Heart left ventricle (tissue), 16 donors: ENCODE results near the gene GGCT. TPM values are rescaled to one million over a fixed set of nuclear protein-coding genes. Genes with fewer than 3 reads are reported as not detected.

ENCODE experiments used
- ATAC-seq, 4 donors: fragments of 200-7000 bp; cut with Tn5 transposase; one replicate each; pipeline ENCODE4 v1.9.1; 2020 to 2022; ENCODE audit warnings: moderate library complexity in 4 of 4, mild to moderate bottlenecking in 3 of 4, moderate number of reproducible peaks in 1 of 4
- DNase-seq, 5 donors: peaks; one replicate each; pipeline ENCODE4 v3.0.0-alpha.2; 2020
- H3K27ac ChIP-seq, 12 donors: fragments of 200-600 bp; sonication (generic) in 4 of 12; one replicate each; pipeline versions ENCODE4 v1.5.0 to v1.8.0; 2016 to 2022; ENCODE audit warnings: mild to moderate bottlenecking in 2 of 12
- H3K27me3 ChIP-seq, 9 donors: fragments of 200-600 bp; sonication (generic) in 2 of 9; one replicate each; pipeline versions ENCODE4 v1.5.1 to v1.8.0; 2016 to 2022; ENCODE audit warnings: mild to moderate bottlenecking in 3 of 9
- H3K36me3 ChIP-seq, 9 donors: fragments of 200-600 bp; sonication (generic) in 2 of 9; one replicate each; pipeline versions ENCODE4 v1.5.0 to v1.8.0; 2018 to 2022; ENCODE audit warnings: mild to moderate bottlenecking in 2 of 9
- H3K4me1 ChIP-seq, 12 donors: fragments of 200-600 bp; sonication (generic) in 4 of 12; one replicate each; pipeline versions ENCODE4 v1.5.0 to v1.8.0; 2016 to 2022; ENCODE audit warnings: mild to moderate bottlenecking in 3 of 12
- H3K4me3 ChIP-seq, 12 donors: fragments of 200-600 bp; sonication (generic) in 4 of 12; one replicate each; pipeline versions ENCODE4 v1.5.0 to v1.8.0; 2017 to 2022; ENCODE audit warnings: mild to moderate bottlenecking in 9 of 12, moderate library complexity in 4 of 12
- H3K9me3 ChIP-seq, 12 donors: fragments of 200-600 bp; sonication (generic) in 4 of 12; one replicate each; pipeline versions ENCODE4 v1.5.0 to v1.8.0; 2016 to 2022; ENCODE audit warnings: mild to moderate bottlenecking in 1 of 12
- POLR2A ChIP-seq, 2 donors: fragments of 450-650 bp; IDR thresholded peaks; one replicate each; pipeline ENCODE4 v1.6.1; 2017; ENCODE audit warnings: antibody characterized with exemption in 2 of 2, mild to moderate bottlenecking in 2 of 2, moderate library complexity in 2 of 2
- WGBS, 4 donors: extraction: QIAGEN DNeasy Blood & Tissue Kit in 2 of 4; methylation state at CpG; one replicate each; pipeline versions ENCODE4 v1.1.5 to v1.1.7; 2013 to 2018; 5-methylcytosine and 5-hydroxymethylcytosine counted together
- intact Hi-C, 10 donors: fragments of 100-400 bp; cut with DNase I; formaldehyde crosslinking; loops; one replicate each; pipeline versions ENCODE4 v1.11.1 to v1.14.2; 2022
- polyA plus RNA-seq, 2 donors: library from polyadenylated mRNA; stranded (reverse); fragments of 200-250 nt; gene quantifications; one replicate each; pipeline ENCODE4 v1.2.3, GENCODE V29; 2013
- total RNA-seq, 9 donors: library from RNA; depleted of rRNA in 2 of 9; stranded (reverse); fragments of >200 nt in 2 of 9; fragmentation: NEBNext Ultra II Directional in 3 of 9; extraction: Animal tissue kit (Norgen Biotek cat#: 25700) in 3 of 9; gene quantifications; one replicate each; pipeline versions ENCODE4 v1.1.0 to v1.2.4, GENCODE V29; 2016 to 2023
- TF ChIP-seq, protein P1 (sequence below), 12 donors: fragments of 200-600 bp; sonication (generic) in 4 of 12; IDR thresholded peaks; one replicate each; pipeline versions ENCODE4 v1.5.0 to v1.8.0; 2018 to 2022; ENCODE audit warnings: antibody characterized with exemption in 12 of 12, mild to moderate bottlenecking in 5 of 12
- donor health status: ischemic (EF 13 %, LVEDD 7.1; RV severe dilation, severe dysfunction).
- donor health status: healthy with polysubstance abuse.
- donor health status: DM: no; HTN: yes; CAD: no.
- donor health status: DM: no; HTN: no; CAD: no.
- donor health status: ischemic (EF 25% LVEDD 6.9; RV normal size, moderate dysfunction).
- donor health status: ischemic (EF 25% LVEDD 5.7; RV mildly dilated, moderate dysfunction).
- donor health status: healthy.
- donor health status: DM: yes; HTN: yes; CAD: no.
- donor health status: ischemic (EF 35%, LVEDD 5.7; RV mildly dilated, moderate dysfunction).
- donor health status: nonischemic (EF 11% LVEDD 7.7; RV severe dilation, severe dysfunction).
- donor health status: DM: yes; HTN: yes; CAD: no.
- donor health status: PGD.
- donor health status: ischemic (EF 29% LVEDD 5.4; RV normal size, mild dysfunction).
- donor health status: nonischemic (EF 23%, LVEDD 6.1; RV moderate dilation, normal function).

Gene GGCT
- total and polyA plus RNA-seq, 11 donors, result 14.1 to 54.3 (median 18.7) TPM

DNA sequence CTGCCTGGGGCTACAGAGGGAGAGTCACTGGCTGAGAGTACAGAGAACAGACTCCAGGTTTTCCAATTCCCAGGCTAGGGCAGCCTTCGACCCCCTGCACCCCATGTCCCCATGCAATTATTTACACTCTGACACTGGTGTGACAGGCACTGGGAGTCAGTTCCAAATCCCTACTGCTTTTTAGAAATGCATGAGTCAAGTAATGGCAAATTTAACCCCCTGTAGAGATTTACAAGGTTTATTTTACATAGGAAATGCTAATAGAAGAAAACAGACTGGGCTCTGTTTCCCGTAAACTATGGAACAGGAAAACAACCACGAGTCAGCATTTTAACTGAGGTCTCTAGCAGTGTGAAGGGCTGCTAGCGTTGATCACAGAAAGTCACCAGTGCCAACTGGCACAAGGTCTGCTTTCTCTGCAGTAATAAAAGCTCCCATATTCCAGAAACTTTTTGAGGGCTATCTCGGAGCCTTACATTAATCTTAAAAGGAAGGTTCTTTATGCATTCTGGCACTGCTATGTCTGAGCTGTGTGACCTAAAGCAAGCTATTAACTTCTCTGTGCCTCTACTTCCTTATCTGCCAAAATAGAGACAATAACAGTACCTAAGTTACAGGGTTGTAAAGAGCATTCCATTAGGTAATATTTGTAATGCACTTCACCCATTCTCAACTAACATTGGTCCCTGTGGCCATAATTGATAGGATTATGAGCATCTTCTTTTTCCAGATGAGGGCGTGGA is 54.2 kb downstream of the GGCT start:
- no peak for TF ChIP-seq POLR2A (IDR thresholded peaks at IDR 0.05)
- TF ChIP-seq, protein P1, sequence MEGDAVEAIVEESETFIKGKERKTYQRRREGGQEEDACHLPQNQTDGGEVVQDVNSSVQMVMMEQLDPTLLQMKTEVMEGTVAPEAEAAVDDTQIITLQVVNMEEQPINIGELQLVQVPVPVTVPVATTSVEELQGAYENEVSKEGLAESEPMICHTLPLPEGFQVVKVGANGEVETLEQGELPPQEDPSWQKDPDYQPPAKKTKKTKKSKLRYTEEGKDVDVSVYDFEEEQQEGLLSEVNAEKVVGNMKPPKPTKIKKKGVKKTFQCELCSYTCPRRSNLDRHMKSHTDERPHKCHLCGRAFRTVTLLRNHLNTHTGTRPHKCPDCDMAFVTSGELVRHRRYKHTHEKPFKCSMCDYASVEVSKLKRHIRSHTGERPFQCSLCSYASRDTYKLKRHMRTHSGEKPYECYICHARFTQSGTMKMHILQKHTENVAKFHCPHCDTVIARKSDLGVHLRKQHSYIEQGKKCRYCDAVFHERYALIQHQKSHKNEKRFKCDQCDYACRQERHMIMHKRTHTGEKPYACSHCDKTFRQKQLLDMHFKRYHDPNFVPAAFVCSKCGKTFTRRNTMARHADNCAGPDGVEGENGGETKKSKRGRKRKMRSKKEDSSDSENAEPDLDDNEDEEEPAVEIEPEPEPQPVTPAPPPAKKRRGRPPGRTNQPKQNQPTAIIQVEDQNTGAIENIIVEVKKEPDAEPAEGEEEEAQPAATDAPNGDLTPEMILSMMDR (IDR thresholded peaks at IDR 0.05), result no peak
- H3K27me3 ChIP-seq, result no peaks in the 10 kb centered on the region
- no peak overlapping the region for H3K27ac ChIP-seq
- H3K9me3 ChIP-seq, result no peaks in the 10 kb centered on the region
- ATAC-seq (no peak), DNase-seq (no peak)
- WGBS, 4 donors, result 63 to 72% (median 66%) methylated on average over 6 of the region's 6 CpGs
- no peak overlapping the region for H3K4me3 ChIP-seq
- peaks cover 0 to 34% (median 11%) of the 10 kb centered on the region in 12 donors for H3K4me1 ChIP-seq
- intact Hi-C loops, result no loop called here
- H3K36me3 ChIP-seq, result peaks cover 2 to 100% (median 92%) of the 10 kb centered on the region in 9 donors

- H3K27ac ChIP-seq, result peak overlapping the region; percentile 3 to 88 (median 61)
- intact Hi-C loops, result no loop called here
- TF ChIP-seq POLR2A (IDR thresholded peaks at IDR 0.05), result no peak
- TF ChIP-seq, protein P1 (IDR thresholded peaks at IDR 0.05), result no peak
- H3K9me3 ChIP-seq, result no peaks in the 10 kb centered on the region
- H3K4me1 ChIP-seq, result peaks cover 0 to 25% (median 7%) of the 10 kb centered on the region in 12 donors
- ATAC-seq (peak; percentile 88 to 91 (median 90)), DNase-seq (peak in 1 of 5 donors; percentile 45)
- H3K36me3 ChIP-seq, result peaks cover 2 to 85% (median 77%) of the 10 kb centered on the region in 9 donors
- WGBS, 4 donors, result 50 to 66% (median 54%) methylated on average over 10 of the region's 10 CpGs
- H3K4me3 ChIP-seq, result no peak overlapping the region
- H3K27me3 ChIP-seq, result no peaks in the 10 kb centered on the region
These were observed 56.0 kb downstream of the GGCT start for GRCh38 chr7:30448461-30449189.

DNA sequence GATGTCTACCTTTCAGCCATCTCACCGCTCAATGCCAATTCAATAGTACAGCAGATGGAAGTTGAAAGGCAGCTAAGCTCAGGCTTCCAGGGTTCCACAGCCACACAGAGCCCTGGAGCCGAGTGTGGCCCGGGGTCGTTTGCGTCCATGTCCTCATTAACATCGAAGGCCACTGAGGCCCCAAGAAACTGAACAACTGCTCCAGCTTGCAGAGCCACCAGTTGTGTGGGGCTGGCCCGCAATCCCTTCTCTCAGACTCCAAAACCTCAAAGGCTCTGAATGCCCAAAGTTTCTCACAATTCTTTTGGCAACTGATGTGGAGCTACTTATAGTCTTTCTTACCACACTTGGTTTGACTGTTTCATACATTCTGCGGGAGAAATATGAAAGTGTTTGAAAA is 57.2 kb downstream of the GGCT start:
- intact Hi-C loops, result no loop called here
- H3K27me3 ChIP-seq, result no peaks in the 10 kb centered on the region
- no peak for TF ChIP-seq POLR2A (IDR thresholded peaks at IDR 0.05)
- TF ChIP-seq, protein P1 (IDR thresholded peaks at IDR 0.05), result no peak
- H3K4me1 ChIP-seq, result peaks cover 0 to 21% (median 6%) of the 10 kb centered on the region in 12 donors
- H3K36me3 ChIP-seq, result peaks cover 0 to 73% (median 66%) of the 10 kb centered on the region in 9 donors
- no peaks in the 10 kb centered on the region for H3K9me3 ChIP-seq
- ATAC-seq (no peak), DNase-seq (no peak)
- peak overlapping the region in 1 of 12 donors; percentile 79 for H3K27ac ChIP-seq
- H3K4me3 ChIP-seq, result no peak overlapping the region
- WGBS, 4 donors, result 94 to 97% (median 97%) methylated on average over 8 of the region's 8 CpGs

Other genes starting within 250 kb of the GGCT start
- 10 to 100 TPM in 6 of 9 donors, 1 to 10 TPM in 3; 7.3 to 15.2 (median 10.9) TPM for gene ZNRF2, start 220.2 kb downstream of the GGCT start, total RNA-seq
- gene ZNRF2, start 220.2 kb downstream of the GGCT start, polyA plus RNA-seq, result 1 to 10 TPM; 2.7 to 6.1 TPM
- gene NOD1, start 26.0 kb downstream of the GGCT start, total RNA-seq, result 10 to 100 TPM in 3 of 9 donors, 1 to 10 TPM in 6; 5.3 to 28.8 (median 9.0) TPM
- 10 to 100 TPM in 1 of 2 donors, 1 to 10 TPM in 1; 7.5 to 11.2 TPM for gene NOD1, start 26.0 kb downstream of the GGCT start, polyA plus RNA-seq
- 10 to 100 TPM; 32.7 to 70.2 (median 47.3) TPM for gene GARS1, start 90.0 kb upstream of the GGCT start, total RNA-seq
- gene GARS1, start 90.0 kb upstream of the GGCT start, polyA plus RNA-seq, result 10 to 100 TPM; 48.5 to 96.2 TPM
- 1 to 10 TPM in 2 of 9 donors, under 1 TPM in 6, not detected in 1; 0.28 to 1.6 (median 0.71) TPM for gene CRHR2, start 177.6 kb upstream of the GGCT start, total RNA-seq
- under 1 TPM; 0.06 to 0.80 TPM for gene CRHR2, start 177.6 kb upstream of the GGCT start, polyA plus RNA-seq
- 10 to 100 TPM; 11.7 to 88.1 (median 29.6) TPM for gene INMT, start 247.3 kb upstream of the GGCT start, total RNA-seq
- gene INMT, start 247.3 kb upstream of the GGCT start, polyA plus RNA-seq, result 10 to 100 TPM; 15.7 to 27.9 TPM